SK-MEL-5 (cell line): ENCODE data around the gene CASQ1. TPM values are rescaled to one million over a fixed set of nuclear protein-coding genes. Genes with fewer than 3 reads are reported as not detected.

Experiments
- DNase-seq: peaks from one replicate; pipeline ENCODE4 v3.0.0-alpha.2; 2016; ENCODE audit warnings: low read depth, low spot score
- in situ Hi-C: cut with HindIII; loops from 2 replicates; pipeline ENCODE4 v1.10.0; 2016; ENCODE audit warnings: low sequenced_read_pairs, high pct_unique_total_duplicates, low pct_unique_long_range_greater_than_20kb
- total RNA-seq: library from RNA; depleted of rRNA; stranded (reverse); fragments of >200 nt; shearing (Covaris generic); gene quantifications from 2 replicates; pipeline ENCODE4 v1.2.3, GENCODE V29; 2014

The CASQ1 gene
- total RNA-seq, 1 experiment from 2014 or later, result not detected

GRCh38 chr1:160193091-160193819 is 2.9 kb downstream of the CASQ1 start:
- DNase-seq, result peak; percentile 87
- in situ Hi-C loops, result no loop called here

- in situ Hi-C loops, result no loop called here
- no peak for DNase-seq
Measured at GRCh38 chr1:160193832-160194736, 3.7 kb downstream of the CASQ1 start.

DNA sequence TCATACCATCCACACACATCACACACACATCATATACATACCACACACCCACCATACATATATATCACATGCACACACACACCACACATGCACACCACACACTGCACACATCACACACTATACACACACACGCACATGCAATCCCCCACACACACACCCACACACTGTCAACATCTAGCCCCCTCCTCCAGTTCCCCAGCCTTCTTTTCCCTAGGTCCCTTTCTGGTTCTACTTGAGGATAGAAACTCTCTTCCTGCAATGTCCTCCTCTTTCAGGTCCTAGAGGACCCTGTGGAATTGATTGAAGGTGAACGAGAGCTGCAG is 4.3 kb downstream of the CASQ1 start:
- no peak for DNase-seq
- in situ Hi-C loops, result no loop called here

DNA sequence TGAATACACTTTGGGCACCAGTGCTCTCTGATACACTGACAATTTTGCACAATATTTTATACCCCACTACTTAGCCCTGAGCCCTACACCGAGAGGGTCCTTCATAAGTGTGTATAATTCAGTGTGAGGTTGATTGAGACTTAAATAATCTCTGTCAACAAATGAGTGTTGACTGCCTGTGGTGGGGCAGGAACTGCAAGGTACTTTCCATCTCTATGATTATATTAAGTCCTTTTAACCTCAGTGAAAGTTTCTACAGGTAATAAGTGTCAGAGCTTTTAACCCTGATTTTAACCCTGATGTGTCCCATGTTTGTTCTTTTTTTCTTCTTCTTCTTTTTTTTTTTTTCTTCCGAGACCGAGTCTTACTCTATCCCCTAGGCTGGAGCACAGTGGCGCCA is 5.8 kb downstream of the CASQ1 start:
- in situ Hi-C loops, result no loop called here
- DNase-seq, result no peak

DNA sequence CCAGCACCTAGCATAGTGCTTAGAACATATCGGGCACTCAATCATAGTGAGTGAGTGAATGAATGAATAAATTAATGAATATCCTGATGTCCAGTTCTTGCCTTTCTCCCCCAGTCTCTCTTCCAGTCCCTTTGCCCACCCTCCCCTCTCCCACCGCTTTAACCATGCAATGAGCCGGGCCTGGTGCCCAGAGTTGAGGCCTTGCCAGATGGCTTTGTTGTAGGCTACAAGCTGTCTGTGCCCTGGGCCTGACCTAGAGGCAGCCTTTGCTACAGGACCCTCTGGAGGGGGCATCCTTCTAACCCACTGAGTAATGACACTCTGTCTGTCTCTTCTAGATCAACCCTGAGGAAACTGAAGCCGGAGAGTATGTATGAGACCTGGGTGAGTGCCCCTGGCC is 6.9 kb downstream of the CASQ1 start:
- DNase-seq, result no peak
- in situ Hi-C loops, result no loop called here

DNA sequence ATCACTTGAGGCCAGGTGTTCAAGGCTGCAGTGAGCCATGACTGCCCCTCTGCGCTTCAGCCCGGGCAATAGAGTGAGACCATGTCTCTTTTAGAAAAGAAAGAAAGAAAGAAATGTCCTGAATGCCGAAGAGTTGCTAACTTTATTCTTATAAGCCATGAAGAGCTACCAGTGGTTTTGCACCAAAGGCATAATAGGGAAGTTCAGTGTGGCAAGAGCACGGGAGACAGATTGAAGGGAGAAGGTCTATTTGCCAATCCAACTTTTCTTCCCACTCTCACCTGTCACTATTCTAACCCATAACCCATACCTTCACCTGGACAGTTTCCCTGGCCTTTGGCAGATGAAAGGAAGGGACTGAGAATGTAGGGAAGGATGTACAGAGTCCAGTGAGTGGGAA is 10.4 kb downstream of the CASQ1 start:
- no peak for DNase-seq
- in situ Hi-C loops, result no loop called here

DNA sequence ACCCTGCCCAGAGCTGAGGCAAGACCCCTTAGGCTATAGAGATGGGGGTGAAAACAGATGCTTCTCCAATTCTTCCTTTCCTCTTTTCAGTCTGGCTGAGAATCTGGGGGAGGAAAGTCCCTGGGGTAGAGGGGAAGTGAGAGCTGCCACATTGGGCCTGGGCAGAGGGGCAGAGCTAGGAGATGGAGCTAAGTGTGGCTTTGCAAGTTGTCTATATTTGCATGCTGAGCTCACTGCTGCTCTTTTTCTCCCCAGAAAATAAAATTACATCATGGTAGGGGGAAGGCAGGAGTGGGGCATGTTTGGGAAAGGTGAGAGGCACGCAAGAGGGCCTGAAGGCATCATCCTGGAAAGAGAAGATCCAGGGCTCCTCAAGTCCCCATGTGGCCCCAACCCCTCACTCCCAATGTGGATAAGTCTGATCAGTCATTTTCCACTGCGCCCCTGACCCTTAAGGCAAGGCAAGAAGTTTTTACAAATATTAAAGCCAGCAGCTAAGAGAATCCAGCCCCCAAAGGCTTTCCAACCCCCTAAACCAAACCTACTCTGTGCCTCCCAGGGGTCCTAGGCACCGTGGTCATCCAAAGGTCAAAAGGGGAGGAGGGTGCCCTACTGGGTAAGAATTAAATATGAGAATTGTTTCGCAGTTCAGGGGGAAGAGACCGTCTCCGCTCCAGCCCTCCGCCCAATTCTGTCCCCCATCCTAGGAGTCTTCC is 14.3 kb downstream of the CASQ1 start:
- in situ Hi-C loops, result no loop called here
- DNase-seq, result no peak

DNA sequence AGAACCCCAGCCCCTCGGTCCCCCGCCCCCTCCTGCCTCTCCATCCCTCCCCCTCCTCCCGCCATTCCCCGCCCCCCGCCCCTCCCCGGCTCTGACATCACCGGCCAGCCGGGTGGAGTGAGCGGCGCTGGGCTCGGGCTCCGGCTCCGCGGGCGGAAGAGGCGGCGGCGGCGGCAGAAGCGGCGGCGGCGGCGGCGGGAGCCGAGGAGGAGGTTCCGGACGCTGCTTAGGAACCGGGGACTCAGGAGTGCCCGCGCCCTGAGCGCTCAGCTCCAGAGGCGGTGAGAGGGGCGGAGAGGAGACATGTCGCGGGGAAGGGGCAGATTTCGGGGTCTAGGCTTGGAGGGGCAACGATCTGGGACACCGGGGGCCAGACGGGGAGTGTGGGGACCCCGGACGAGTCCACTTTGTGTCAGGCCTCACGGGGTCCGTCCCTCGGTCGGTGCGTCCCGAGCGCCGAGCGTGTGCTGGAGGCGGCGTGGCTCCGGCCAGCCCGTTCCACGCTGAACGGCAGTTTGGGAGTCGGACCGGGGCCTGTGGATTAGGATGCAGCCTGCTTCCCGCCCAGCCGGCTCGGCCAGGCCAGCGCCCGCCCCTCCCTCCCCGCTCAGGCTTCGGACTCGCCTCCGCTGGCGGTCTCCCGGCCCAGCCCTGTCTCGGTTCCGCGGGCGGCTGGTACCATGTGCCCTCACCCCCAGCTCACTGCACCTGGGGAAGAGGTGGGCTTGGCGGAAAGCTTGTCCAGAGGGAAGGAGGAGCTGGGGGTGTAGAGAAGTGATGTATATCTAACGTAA is 15.1 kb downstream of the CASQ1 start, which contains the start of gene PEA15:
PEA15 (plus strand) TSS at position 143 of the 794 bp plus-strand sequence. CDS start 6,161 bp downstream, outside the sequence.
- DNase-seq, result peak; percentile 69
- in situ Hi-C loops, result no loop called here

- in situ Hi-C loops, result no loop called here
- peak; percentile 34 for DNase-seq
Measured at GRCh38 chr1:160206036-160206389, 15.6 kb downstream of the CASQ1 start.

- DNase-seq, result peak; percentile 9
- in situ Hi-C loops, result no loop called here
Measured at GRCh38 chr1:160206421-160207117, 16.2 kb downstream of the CASQ1 start.

- DNase-seq, result no peak
- in situ Hi-C loops, result no loop called here
Measured at GRCh38 chr1:160207118-160207650, 16.8 kb downstream of the CASQ1 start.

GRCh38 chr1:160207771-160208556 is 17.6 kb downstream of the CASQ1 start:
- in situ Hi-C loops, result no loop called here
- DNase-seq, result no peak

GRCh38 chr1:160208557-160209320 is 18.4 kb downstream of the CASQ1 start:
- in situ Hi-C loops, result no loop called here

GRCh38 chr1:160209321-160210046 is 19.1 kb downstream of the CASQ1 start:
- in situ Hi-C loops, result no loop called here
- DNase-seq, result no peak

More at GRCh38 chr1:160208557-160209320, 18.4 kb downstream of the CASQ1 start:
- no peak for DNase-seq

GRCh38 chr1:160210561-160210960 is 20.2 kb downstream of the CASQ1 start:
- in situ Hi-C loops, result no loop called here
- DNase-seq, result no peak
